GM21737 (cell line): ENCODE data around the gene CASZ1.

Source experiments
- ATAC-seq: cut with Tn5 transposase; IDR thresholded peaks from one replicate; pipeline ENCODE4 v1.9.1; 2021; ENCODE audit warnings: mild to moderate bottlenecking, moderate library complexity; ENCODE audit not compliant: unreplicated experiment

The CASZ1 gene

DNA sequence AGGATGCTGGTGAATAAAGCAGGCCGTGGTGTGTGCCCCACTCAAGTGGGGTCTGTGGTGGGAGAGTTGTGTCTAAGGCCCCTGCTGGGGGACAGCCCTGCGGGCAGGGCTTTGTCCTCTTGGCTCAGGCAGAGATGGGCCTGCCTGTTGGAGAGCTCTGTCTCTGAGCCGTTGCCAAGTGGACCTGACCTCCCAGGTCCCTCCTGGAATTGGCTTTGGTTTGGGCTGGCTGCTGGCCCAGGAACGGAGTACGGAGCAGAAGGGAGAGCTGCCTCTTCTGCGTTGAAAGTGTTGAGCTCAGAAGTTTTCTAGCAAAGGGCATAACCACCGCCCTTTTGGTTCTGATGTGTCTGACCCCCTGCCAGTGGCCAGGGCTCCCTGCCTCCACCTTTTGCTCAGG lies 167.8 kb downstream of the CASZ1 start:
- no peak for ATAC-seq

DNA sequence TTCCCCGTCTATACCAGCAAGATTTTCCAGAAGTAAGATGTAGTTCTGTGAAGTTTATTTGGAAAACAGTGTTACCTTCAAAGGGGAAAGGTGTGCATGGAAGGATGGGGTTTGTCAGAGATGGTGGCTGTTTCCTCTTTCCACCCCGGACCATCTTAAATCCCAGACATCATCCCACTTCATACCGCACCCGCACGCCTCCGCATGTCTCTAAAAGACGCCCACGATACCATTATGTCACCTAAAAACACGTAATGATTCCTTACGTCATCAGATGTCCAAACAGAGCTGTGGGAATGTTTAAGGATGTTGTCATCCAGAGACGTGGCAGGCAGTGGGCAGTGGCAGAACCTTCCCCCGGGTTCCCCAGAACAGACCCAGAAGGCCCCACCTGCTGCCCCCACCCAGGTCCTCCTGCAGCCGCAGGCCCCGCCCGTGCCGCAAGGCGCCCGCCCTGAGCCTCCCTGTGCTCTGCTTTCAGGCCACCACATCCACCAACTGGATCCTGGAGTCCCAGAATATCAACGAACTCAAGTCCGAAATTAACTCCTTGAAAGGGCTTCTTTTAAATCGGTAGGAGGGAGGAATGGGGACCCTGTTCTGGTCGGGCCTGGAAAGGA lies 169.5 kb downstream of the CASZ1 start:
- ATAC-seq = no peak

- no peak for ATAC-seq
Measured at GRCh38 chr1:10626131-10626731, 170.2 kb downstream of the CASZ1 start.

DNA sequence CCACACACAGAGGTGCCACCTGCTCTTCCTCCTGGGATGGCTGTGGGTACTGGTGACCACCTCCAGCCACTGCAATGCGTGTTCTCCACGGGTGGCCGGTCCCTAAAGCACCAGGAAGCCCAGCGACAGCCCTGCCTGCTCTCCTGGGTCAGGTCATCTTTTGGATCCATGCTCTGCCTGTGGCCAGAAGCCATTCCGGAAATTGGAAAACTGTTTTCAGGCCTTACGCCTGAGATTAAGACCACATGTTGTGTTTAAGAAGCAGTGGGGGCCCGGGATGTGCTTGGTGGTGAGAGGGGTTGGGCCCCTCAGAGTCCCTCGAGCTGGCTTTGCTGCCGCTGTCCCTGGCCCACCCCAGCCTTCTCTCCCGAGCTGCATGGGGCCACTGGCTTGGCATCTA lies 170.9 kb downstream of the CASZ1 start:
- ATAC-seq = no peak

DNA sequence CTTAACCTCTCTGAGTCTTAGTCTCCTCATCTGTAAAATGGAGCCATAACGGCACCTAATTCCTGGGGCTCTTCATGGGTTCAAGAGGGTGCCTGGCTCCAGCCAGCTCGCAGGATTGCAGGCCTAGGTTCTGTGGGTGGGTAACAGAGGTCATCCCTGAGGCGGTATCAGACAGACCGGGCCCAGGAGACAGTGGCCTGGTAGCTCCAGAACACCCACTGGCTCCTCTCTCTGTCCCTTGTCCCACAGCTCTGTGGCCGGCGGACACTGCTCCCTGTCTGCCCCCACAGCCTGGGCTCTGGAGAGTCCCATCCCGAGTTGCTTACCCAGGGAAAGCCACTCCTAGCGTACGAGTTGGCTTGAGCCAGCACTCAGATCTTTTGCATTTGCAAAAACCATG lies 171.4 kb downstream of the CASZ1 start:
- ATAC-seq = no peak

DNA sequence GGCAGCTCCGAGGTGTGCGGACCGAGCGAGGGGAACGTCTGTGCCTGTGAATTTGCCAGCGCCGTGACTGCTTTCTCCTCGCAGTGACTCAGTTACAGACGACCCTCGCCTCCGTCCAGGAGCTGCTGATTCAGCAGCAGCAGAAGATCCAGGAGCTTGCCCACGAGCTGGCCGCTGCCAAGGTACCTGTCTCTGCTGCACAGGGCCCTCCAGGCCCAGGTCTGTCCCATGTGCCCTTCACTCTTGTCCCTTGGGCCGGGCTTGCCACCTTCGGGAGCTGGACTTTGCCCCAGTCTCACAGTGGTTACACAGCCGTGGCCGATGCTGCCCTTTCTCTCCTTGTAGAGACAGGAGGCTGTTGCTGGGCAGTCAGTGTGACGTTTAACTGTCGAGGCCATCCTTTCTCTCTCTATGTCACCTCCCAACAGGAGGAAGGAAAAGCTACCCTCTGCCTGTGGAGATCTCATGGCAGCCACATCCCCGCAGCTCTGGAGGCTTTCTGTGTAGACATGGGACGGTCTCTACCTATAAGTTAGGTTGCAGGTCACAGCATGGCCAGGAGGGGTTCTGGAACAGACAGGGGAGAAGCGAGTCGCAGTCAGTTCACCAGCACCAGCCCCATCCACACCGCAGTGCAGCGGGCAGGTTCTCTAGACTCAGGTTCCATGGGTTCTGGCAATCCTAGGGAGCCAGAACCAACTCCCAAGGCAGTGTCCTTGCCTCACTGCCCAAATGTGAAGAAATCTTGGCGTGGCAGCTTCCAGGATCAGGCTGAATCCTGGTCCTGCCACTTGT lies 172.0 kb downstream of the CASZ1 start:
- ATAC-seq = no peak

DNA sequence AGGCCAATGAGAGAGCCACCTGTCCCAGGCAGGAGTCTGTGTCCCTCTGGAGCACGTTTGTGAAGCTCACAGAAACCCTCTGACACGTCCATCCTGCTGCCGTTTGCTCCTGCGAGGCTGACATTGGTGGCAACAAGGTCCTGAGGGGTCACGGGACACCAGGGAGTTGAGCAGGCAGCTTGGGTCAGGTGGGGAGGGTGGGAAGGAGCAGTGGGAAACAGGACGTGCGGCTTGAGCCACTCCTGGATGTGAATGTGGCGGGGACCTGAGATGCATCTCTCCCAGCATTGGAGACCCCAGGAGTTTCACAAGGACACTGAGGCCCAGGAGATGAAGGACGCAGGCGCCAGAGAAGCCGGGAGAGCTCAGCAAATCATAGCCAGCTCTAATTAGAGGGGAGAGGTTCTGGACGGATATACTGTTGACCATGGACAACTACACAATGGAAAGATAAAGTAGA lies 172.7 kb downstream of the CASZ1 start:
- ATAC-seq = no peak

- no peak for ATAC-seq
Measured at GRCh38 chr1:10622910-10623685, 173.3 kb downstream of the CASZ1 start.

DNA sequence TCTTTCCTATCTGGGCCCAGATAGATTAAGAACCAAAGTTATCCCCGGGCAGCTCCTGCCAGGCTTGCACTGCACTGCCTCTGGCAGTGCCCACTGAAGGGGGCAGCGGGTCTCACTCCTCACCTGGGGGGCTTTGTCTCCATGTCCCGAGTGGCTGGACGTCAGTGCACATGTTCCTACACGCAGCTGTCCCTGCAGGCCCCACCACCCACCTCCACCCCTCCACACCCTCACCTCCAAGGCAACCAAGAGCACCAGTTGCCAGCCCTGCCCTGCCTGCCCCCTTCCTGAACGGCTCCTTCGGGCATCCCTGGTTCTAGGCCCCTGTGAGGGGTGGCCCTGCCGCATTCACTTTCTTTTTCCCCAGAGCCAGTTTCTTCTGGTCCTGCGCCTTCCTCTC lies 174.5 kb downstream of the CASZ1 start:
- no peak for ATAC-seq

GRCh38 chr1:10620776-10621175 lies 175.7 kb downstream of the CASZ1 start:
- no peak for ATAC-seq

DNA sequence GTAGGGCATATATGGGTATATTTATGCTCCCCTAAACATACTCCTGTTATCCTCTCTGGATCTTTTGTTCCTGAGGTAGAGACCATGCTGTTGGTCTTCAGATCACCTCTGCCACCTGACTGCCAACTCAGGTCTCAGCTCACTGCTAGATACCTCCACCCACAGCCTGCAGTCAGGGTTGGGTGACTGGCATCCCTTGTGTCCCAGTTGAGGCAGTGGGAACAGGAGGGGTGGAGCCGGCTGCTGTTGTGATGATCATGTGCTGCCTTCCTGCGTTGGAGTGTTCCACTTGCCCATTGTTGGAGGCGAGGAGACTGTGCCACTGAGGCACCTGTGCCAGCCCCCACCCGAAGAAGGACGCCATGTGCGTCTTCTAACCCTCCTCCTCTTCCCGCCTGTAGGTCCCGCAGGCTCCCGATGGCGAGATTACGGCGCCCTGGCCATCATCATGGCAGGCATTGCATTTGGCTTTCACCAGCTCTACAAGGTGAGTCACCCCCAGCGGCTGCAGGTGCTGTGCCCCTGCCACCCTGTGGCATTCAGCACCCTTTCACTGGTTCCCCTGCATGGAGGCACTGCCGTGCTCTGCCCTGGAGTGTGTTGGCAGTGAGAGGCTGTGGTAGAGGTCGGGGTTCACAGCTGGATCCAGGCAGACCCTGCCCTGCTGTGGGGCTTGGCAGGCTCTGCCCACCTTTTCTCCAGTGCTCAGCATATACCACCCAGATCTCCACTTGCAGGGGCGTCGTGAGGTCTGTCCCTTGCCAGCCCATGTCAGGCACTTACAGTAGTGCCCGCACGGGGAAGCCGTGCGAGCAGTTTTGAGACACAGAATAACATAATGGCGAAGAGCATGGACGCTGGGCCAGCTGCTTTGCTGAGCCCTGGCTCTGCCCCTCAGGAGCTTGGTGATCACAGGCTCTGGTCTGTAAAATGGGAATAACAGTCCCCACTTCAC lies 178.2 kb downstream of the CASZ1 start:
- no peak for ATAC-seq

DNA sequence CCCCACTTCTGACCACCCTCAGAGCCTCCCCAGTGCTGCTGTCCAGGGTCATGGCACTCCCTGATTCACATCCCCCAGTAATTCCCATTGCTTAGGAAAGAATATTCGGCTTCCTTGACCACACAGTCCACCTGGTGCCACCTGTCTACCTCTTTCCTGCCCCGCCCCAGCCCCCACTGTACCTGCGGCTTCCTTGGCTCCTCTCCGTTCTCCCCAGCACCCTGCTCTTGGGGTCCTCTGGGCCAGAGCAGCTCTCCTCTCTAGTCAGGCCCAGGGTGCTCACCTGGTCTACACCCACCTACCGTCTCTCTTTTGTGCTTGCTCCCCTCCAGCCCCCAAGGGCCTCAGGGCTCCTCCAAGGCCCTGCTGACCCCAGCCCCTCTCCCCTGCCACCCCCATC lies 179.1 kb downstream of the CASZ1 start:
- no peak for ATAC-seq

- no peak for ATAC-seq
Measured at GRCh38 chr1:10616696-10617095, 179.8 kb downstream of the CASZ1 start.

GRCh38 chr1:10615932-10616671 lies 180.3 kb downstream of the CASZ1 start:
- no peak for ATAC-seq

DNA sequence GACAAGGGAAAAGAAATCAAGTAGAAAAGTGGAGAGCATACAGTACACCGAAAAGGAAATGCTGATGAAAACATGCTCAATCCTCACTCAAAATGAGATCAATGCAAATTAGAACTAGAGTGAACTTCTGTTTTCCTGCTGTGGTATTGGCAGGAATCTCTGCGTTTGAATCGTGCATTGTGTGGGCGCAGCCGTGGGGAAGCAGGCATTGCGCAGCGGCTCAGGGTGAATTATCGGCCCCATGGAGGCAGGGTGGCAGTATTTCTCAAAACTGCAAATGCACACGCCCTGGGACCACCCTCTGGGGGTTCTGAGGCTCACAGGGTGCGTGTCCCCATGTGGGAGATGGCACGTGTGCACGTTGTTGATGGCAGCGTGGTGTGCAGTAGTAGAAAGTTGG lies 181.1 kb downstream of the CASZ1 start:
- ATAC-seq = no peak

DNA sequence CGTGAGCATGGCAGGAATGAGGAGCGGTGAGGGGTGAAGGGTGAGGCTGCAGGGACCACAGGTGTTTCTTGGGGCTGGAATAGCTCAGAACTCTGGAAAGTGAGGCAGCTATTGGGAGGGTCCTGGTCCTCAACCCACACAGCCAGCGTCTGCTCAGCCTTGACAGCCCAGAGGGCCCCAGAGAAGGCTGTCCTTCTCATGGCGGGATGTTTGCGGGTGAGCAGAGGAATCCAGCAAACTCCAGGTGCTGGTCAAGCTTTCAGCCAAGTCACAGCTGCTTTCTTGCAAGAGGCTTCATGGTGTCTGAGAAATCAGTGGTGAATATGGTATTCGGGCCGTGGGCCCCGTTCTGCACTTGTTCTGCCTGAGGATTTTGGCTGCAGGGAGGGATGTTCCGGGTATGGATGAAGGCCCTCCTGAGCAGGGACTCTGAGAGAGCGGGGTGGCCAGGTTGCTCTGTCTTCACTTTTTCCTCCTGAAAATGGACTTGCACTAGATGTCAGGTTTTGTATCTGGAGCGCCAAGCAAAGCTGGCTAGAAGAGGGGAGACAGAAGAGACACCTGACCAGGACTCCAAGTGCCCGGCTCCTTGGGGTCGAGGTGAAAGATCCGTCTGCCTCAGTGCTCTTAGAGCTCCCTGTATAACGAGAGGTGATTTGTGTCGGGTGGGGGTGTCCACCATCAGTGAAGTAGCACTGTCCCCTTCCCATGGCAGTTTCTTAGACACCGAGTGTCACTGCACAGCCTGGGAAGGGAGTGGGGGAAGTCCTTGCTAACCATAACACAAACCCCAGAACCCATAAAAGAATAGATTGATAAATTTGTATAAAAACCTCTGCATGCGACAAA lies 181.8 kb downstream of the CASZ1 start:
- no peak for ATAC-seq

- ATAC-seq = no peak
Measured at GRCh38 chr1:10613861-10614260, 182.6 kb downstream of the CASZ1 start.

DNA sequence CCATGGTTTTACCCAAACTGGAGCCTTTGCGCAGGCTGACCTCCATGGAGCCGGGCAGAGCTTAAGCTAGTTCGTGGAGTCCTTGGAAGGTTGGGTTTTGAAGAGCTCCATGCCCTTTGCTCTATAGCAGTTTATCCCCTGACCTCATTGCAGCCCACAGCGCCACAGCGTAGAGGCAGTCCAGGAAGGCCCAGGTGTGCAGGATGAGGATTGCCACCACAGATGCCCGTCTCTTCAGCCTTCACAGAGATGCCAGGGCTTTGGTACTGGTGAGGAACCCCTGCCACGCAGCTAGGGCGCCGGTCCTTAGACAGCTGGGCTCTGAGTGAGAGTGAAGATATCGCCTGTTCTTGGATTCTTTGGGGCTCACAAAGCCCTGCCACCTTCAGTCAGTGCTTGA lies 183.1 kb downstream of the CASZ1 start:
- ATAC-seq = no peak
